ENCODE results near the gene PRMT1. TPM values are rescaled to one million over a fixed set of nuclear protein-coding genes. Genes with fewer than 3 reads are reported as not detected.

PRMT1 gene
- total RNA-seq, 2 donors from 2014 or later, result 142 to 300 TPM

DNA sequence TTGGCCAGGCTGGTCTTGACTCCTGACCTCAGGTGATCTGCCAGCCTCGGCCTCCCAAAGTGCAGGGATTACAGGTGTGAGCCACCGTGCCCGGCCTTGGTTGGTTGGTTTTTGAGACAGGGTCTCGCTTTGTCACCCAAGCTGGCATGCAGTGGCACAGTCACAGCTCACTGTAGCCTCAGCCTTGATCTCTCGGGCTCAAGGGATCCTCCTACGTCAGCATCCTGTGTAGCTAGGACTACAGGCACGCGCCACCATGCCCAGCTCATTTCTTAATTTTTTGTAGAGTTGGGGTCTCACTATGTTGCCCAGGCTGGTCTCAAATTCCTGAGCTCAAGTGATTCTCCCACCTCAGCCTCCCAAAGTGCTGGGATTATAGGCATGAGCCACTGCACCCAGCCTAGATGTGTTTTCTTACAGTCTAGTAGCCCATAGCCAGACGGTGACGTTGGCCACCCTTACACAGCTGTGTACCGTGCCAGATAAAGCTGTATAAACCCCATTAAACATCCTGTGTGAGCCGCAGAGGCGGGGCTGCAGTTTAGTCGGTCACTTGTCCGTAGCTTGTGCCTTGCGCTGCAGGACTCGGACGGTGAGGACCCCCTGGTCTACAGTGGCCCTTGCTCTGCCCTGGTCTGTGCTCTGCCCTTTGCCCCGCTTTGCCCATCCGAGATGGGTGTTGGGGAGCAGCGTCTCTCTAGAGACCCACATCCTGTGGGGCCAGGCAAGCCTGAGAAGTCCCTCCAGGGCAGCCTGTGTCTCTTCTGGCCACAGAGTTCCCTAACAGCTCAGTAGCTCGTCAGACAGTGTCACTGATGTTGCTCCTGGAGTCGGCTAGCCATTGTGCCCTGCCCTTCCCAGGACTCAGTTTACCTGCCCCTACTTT, 21.3 kb upstream of the PRMT1 start:
- H3K27me3 ChIP-seq (replicated peaks; ENCODE audit: insufficient read depth), result no peaks in the 10 kb centered on the region
- H3K9me3 ChIP-seq, result no peaks in the 10 kb centered on the region
- H3K4me1 ChIP-seq (replicated peaks), result no peaks in the 10 kb centered on the region
- peaks cover 26 to 56% of the 10 kb centered on the region in 2 donors for H3K36me3 ChIP-seq
- no peak overlapping the region for H3K27ac ChIP-seq
- DNase-seq (ENCODE audit: low spot score), result no peak
- no peak for TF ChIP-seq POLR2A (IDR thresholded peaks at IDR 0.05)
- TF ChIP-seq CTCF (IDR thresholded peaks at IDR 0.05), result no peak
- TF ChIP-seq POLR2AphosphoS5 (IDR thresholded peaks at IDR 0.05), result no peak
- intact Hi-C loops (cut with DNase I), result no loop called here
- WGBS, result 91% methylated on average over 23 of the region's 23 CpGs
- no peak overlapping the region for H3K4me3 ChIP-seq

DNA sequence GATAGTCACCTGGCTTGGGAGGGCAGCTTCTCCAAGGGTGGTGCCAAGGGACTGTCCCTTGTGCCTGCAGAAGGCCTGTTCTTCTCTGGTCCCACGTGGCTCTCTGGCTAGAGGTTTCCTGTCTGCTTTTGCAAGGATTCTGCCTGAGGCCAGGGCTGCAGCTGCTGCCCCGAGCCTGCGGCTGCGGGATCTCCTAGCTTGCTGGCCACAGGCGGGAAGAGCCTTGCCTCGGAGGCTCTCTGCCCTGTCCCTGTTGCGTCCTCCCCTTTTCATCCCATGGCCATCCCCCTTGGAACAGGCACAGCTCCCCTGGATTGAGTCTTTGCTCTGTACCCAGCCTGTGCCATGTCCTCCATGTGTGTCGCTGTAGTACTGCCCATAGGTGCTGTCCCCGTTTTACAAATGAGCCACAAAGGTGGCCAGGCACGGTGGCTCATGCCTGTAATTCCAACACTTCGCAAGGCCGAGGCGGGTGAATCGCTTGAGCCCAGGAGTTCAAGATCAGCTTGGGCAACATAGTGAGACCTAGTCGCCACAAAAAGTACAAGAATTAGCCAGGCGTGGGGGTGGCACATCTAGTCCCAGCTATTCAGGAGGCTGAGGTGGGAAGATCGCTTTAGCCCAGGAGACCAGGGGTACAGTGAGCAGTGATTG, 20.5 kb upstream of the PRMT1 start:
- intact Hi-C loops (cut with DNase I), result no loop called here
- TF ChIP-seq POLR2AphosphoS5 (IDR thresholded peaks at IDR 0.05) (no peak), POLR2A (IDR thresholded peaks at IDR 0.05) (no peak), CTCF (IDR thresholded peaks at IDR 0.05) (no peak)
- no peaks in the 10 kb centered on the region for H3K27me3 ChIP-seq (replicated peaks; ENCODE audit: insufficient read depth)
- H3K4me3 ChIP-seq, result no peak overlapping the region
- H3K27ac ChIP-seq, result no peak overlapping the region
- H3K9me3 ChIP-seq, result no peaks in the 10 kb centered on the region
- no peak for DNase-seq (ENCODE audit: low spot score)
- H3K36me3 ChIP-seq, result peaks cover 26 to 50% of the 10 kb centered on the region in 2 donors
- H3K4me1 ChIP-seq (replicated peaks), result no peaks in the 10 kb centered on the region
- 91% methylated on average over 17 of the region's 17 CpGs for WGBS

GRCh38 chr19:49657493-49658138, 19.5 kb upstream of the PRMT1 start:
- Histone ChIP-seq H3K4me3 (no peak overlapping the region), H3K36me3 (peaks cover 29 to 46% of the 10 kb centered on the region in 2 donors), H3K27ac (no peak overlapping the region), H3K4me1 (replicated peaks) (no peaks in the 10 kb centered on the region), H3K9me3 (no peaks in the 10 kb centered on the region), H3K27me3 (replicated peaks; ENCODE audit: insufficient read depth) (no peaks in the 10 kb centered on the region)
- TF ChIP-seq POLR2AphosphoS5 (IDR thresholded peaks at IDR 0.05), result no peak
- no peak for TF ChIP-seq CTCF (IDR thresholded peaks at IDR 0.05)
- no peak for TF ChIP-seq POLR2A (IDR thresholded peaks at IDR 0.05)
- 88% methylated on average over 22 of the region's 22 CpGs for WGBS
- intact Hi-C loops (cut with DNase I), result no loop called here
- DNase-seq (ENCODE audit: low spot score), result no peak

- WGBS, result 86% methylated on average over 11 of the region's 15 CpGs
- no peaks in the 10 kb centered on the region for H3K4me1 ChIP-seq (replicated peaks)
- TF ChIP-seq CTCF (IDR thresholded peaks at IDR 0.05), result no peak
- TF ChIP-seq POLR2A (IDR thresholded peaks at IDR 0.05), result no peak
- no peak for TF ChIP-seq POLR2AphosphoS5 (IDR thresholded peaks at IDR 0.05)
- H3K36me3 ChIP-seq, result peaks cover 29 to 42% of the 10 kb centered on the region in 2 donors
- no peak for DNase-seq (ENCODE audit: low spot score)
- no peaks in the 10 kb centered on the region for H3K27me3 ChIP-seq (replicated peaks; ENCODE audit: insufficient read depth)
- H3K9me3 ChIP-seq, result no peaks in the 10 kb centered on the region
- H3K4me3 ChIP-seq, result no peak overlapping the region
- intact Hi-C loops (cut with DNase I), result no loop called here
- H3K27ac ChIP-seq, result no peak overlapping the region
Measured at GRCh38 chr19:49658139-49658517, 18.9 kb upstream of the PRMT1 start.
